ENCODE data around the gene DAW1.

- TF ChIP-seq CTCF (conservative IDR thresholded peaks at IDR 0.05) (no peak), EZH2 (IDR thresholded peaks at IDR 0.05; ENCODE audit: low read depth) (no peak)
Observed at GRCh38 chr2:227823922-227824321, 47.5 kb upstream of the DAW1 start.
